DOHH2 (cell line): ENCODE measurements around the gene ADAM8.

Experiments used
- H3F3A ChIP-seq: fragments of 200-600 bp; sonication (generic), shearing (Covaris generic); 2 replicates; pipeline ENCODE4 v1.6.0; 2016; ENCODE audit warnings: antibody characterized with exemption, mild to moderate bottlenecking; ENCODE audit not compliant: control insufficient read depth, insufficient read depth
- H3K27ac ChIP-seq: fragments of 200-600 bp; sonication (generic); 2 replicates; pipeline ENCODE4 v1.5.1; 2014; ENCODE audit warnings: low read depth, mild to moderate bottlenecking, low read length, moderate library complexity
- H3K27me3 ChIP-seq: fragments of 200-600 bp; sonication (generic); 2 replicates; pipeline ENCODE4 v1.6.1; 2014; ENCODE audit warnings: mild to moderate bottlenecking, low read length, mixed read lengths; ENCODE audit not compliant: control insufficient read depth
- H3K36me3 ChIP-seq: fragments of 200-600 bp; sonication (generic); 2 replicates; pipeline ENCODE4 v1.6.1; 2014; ENCODE audit warnings: mild to moderate bottlenecking, low read length, moderate library complexity, mixed read lengths; ENCODE audit not compliant: control insufficient read depth
- H3K4me1 ChIP-seq: fragments of 200-600 bp; sonication (generic); 2 replicates; pipeline ENCODE4 v1.6.1; 2014; ENCODE audit warnings: mild to moderate bottlenecking, low read length, mixed read lengths; ENCODE audit not compliant: control insufficient read depth
- H3K4me2 ChIP-seq: fragments of 200-600 bp; sonication (generic); 2 replicates; pipeline ENCODE4 v1.6.0; 2014; ENCODE audit warnings: mild to moderate bottlenecking, low read length, moderate library complexity
- H3K4me3 ChIP-seq: fragments of 200-600 bp; sonication (generic); 2 replicates; pipeline ENCODE4 v1.5.1; 2014; ENCODE audit warnings: mild to moderate bottlenecking, low read length, mixed read lengths
- H3K79me2 ChIP-seq: fragments of 200-600 bp; sonication (generic); 2 replicates; pipeline ENCODE4 v1.6.1; 2014; ENCODE audit warnings: mild to moderate bottlenecking, low read length, mixed read lengths; ENCODE audit not compliant: control insufficient read depth
- H3K9me2 ChIP-seq: fragments of 200-600 bp; sonication (generic); replicated peaks from 2 replicates; pipeline ENCODE4 v1.6.1; 2014; ENCODE audit warnings: mild to moderate bottlenecking, low read length, mixed read lengths; ENCODE audit not compliant: control insufficient read depth
- H3K9me3 ChIP-seq: fragments of 200-600 bp; sonication (generic); 2 replicates; pipeline ENCODE4 v1.6.1; 2014; ENCODE audit warnings: antibody characterized with exemption, low read length, mixed read lengths; ENCODE audit not compliant: control insufficient read depth, insufficient read depth
- H4K20me1 ChIP-seq: fragments of 200-600 bp; sonication (generic); 2 replicates; pipeline ENCODE4 v1.6.0; 2014; ENCODE audit warnings: low read depth, mild to moderate bottlenecking, antibody characterized with exemption, low read length, moderate library complexity; ENCODE audit not compliant: control insufficient read depth, insufficient read depth
- CTCF ChIP-seq: fragments of 200-600 bp; sonication (generic); IDR thresholded peaks from one replicate; pipeline ENCODE4 v1.5.1; 2014; ENCODE audit warnings: antibody characterized with exemption, mild to moderate bottlenecking, low read depth, low read length; ENCODE audit not compliant: poor library complexity, severe bottlenecking
- EZH2phosphoT487 ChIP-seq: fragments of 200-600 bp; sonication (generic); IDR thresholded peaks from 2 replicates; pipeline ENCODE4 v1.6.1; 2017; ENCODE audit warnings: borderline replicate concordance, mild to moderate bottlenecking, antibody characterized with exemption, low read length, moderate library complexity, mixed read lengths

The ADAM8 gene

GRCh38 chr10:133275684-133276092 lies 980 bp downstream of the ADAM8 start:
- Histone ChIP-seq H3K9me2 (no peaks in the 10 kb centered on the region), H3K27ac (no peak overlapping the region), H3K79me2 (no peaks in the 10 kb centered on the region), H3K9me3 (no peaks in the 10 kb centered on the region), H3K4me1 (peaks cover 37% of the 10 kb centered on the region), H3K27me3 (peaks cover 9% of the 10 kb centered on the region), H3K4me2 (peak overlapping the region; percentile 51), H3K36me3 (no peaks in the 10 kb centered on the region), H3F3A (no peaks in the 10 kb centered on the region), H4K20me1 (no peaks in the 10 kb centered on the region), H3K4me3 (no peak overlapping the region)
- no peak for TF ChIP-seq EZH2phosphoT487
- peak; percentile 60 for TF ChIP-seq CTCF

GRCh38 chr10:133274751-133275683 lies 1.7 kb downstream of the ADAM8 start:
- H3F3A ChIP-seq = no peaks in the 10 kb centered on the region
- peaks cover 9% of the 10 kb centered on the region for H3K27me3 ChIP-seq
- no peak overlapping the region for H3K4me3 ChIP-seq
- H3K36me3 ChIP-seq = no peaks in the 10 kb centered on the region
- H3K4me1 ChIP-seq = peaks cover 37% of the 10 kb centered on the region
- H3K9me2 ChIP-seq = no peaks in the 10 kb centered on the region
- no peaks in the 10 kb centered on the region for H3K9me3 ChIP-seq
- TF ChIP-seq CTCF (no peak), EZH2phosphoT487 (no peak)
- H3K4me2 ChIP-seq = peak overlapping the region; percentile 51
- no peak overlapping the region for H3K27ac ChIP-seq
- no peaks in the 10 kb centered on the region for H3K79me2 ChIP-seq
- H4K20me1 ChIP-seq = no peaks in the 10 kb centered on the region

GRCh38 chr10:133273534-133274143 lies 3.0 kb downstream of the ADAM8 start:
- Histone ChIP-seq H3K4me1 (peaks cover 35% of the 10 kb centered on the region), H3K27me3 (peaks cover 9% of the 10 kb centered on the region), H3K9me2 (no peaks in the 10 kb centered on the region), H3F3A (no peaks in the 10 kb centered on the region), H3K4me2 (no peak overlapping the region), H3K27ac (no peak overlapping the region), H3K4me3 (no peak overlapping the region), H3K9me3 (no peaks in the 10 kb centered on the region), H3K36me3 (no peaks in the 10 kb centered on the region), H3K79me2 (no peaks in the 10 kb centered on the region), H4K20me1 (no peaks in the 10 kb centered on the region)
- TF ChIP-seq CTCF = no peak
- no peak for TF ChIP-seq EZH2phosphoT487
